ENCODE results near the gene GNB1.
"Not testable (repeated sequence)": the region's sequence is repeated elsewhere in the genome, so short reads cannot be mapped to it uniquely, and the experiment has no call there.

GNB1 gene

GRCh38 chr1:1763657-1764621 is 126.9 kb downstream of the GNB1 start:
- DNase-seq (ENCODE audit: low read depth in 2 of 2) = no peak

GRCh38 chr1:1761504-1762376 is 129.1 kb downstream of the GNB1 start:
- DNase-seq (ENCODE audit: low read depth in 2 of 2) = no peak

- no peak for DNase-seq (ENCODE audit: low read depth in 2 of 2)
These were observed 130.2 kb downstream of the GNB1 start for GRCh38 chr1:1760715-1761114.

- DNase-seq (ENCODE audit: low read depth in 2 of 2) = no peak
These were observed 130.6 kb downstream of the GNB1 start for GRCh38 chr1:1760345-1760650.

GRCh38 chr1:1759456-1760344 is 131.2 kb downstream of the GNB1 start:
- DNase-seq (ENCODE audit: low read depth in 2 of 2) = no peak

DNA sequence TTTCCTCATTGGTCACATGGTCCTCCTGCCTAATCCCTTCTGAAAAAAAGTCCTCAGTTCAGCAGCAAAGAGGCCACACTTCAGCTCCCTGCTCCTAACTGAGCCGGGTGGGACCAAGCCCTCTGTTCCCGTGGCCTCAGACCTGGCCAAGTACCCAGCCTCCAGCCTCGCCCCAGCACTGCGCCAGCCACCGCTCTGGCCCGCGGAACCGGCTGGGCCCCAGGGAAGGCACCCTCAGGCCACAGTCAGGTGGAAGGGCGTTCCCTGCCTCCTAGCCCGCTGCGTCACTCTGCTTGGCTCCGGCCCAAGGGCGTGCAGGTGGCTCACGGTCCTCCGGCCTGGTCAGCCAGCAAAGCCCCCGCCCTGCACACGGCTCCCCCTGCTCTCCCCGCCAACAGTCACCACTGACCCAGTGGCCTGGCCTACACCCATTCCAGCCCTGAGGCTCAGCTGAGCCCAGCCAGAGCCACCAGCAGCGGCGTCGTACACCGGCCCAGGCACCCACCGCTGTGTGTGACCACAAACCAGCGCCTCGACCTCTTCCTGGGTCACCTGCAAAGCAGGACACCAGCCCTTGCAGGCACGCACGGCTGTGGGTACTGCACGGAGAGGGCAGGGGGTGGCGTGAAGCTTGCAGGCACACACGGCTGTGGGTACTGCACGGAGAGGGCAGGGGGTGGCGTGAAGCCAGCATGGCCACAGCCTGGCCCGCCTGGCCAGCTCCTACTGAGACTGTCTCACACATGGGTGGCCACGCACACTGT is 132.0 kb downstream of the GNB1 start:
- DNase-seq (ENCODE audit: low read depth in 2 of 2) = no peak

GRCh38 chr1:1758059-1758621 is 132.7 kb downstream of the GNB1 start:
- DNase-seq (ENCODE audit: low read depth in 2 of 2) = no peak

- DNase-seq (ENCODE audit: low read depth in 2 of 2) = no peak
These were observed 133.3 kb downstream of the GNB1 start for GRCh38 chr1:1757422-1758058.

GRCh38 chr1:1756661-1757421 is 134.0 kb downstream of the GNB1 start:
- no peak for DNase-seq (ENCODE audit: low read depth in 2 of 2)

- DNase-seq (ENCODE audit: low read depth in 2 of 2) = no peak
These were observed 135.0 kb downstream of the GNB1 start for GRCh38 chr1:1755852-1756251.

DNA sequence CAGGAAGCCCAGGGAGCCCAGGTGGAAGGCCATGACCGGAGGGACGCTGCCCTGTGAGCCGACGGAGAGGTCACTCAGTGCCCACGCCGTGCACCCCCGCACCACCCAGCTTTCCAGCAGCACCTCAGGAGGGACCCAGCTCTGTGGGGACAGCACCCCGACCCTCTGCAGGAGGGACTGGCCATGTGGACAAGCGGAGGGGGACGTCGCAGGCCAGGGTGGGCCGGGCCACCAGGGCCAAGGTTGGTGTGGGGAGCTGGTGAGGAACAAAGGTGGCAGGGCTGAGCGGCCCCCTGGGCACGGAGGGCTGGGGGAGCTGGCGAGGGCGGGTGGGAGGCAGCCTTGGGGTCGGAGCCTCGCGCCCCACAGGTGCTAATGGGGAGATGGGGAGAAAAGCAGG is 135.5 kb downstream of the GNB1 start:
- DNase-seq (ENCODE audit: low read depth in 2 of 2) = no peak

- no peak for DNase-seq (ENCODE audit: low read depth in 2 of 2)
These were observed 136.7 kb downstream of the GNB1 start for GRCh38 chr1:1754051-1754815.

DNA sequence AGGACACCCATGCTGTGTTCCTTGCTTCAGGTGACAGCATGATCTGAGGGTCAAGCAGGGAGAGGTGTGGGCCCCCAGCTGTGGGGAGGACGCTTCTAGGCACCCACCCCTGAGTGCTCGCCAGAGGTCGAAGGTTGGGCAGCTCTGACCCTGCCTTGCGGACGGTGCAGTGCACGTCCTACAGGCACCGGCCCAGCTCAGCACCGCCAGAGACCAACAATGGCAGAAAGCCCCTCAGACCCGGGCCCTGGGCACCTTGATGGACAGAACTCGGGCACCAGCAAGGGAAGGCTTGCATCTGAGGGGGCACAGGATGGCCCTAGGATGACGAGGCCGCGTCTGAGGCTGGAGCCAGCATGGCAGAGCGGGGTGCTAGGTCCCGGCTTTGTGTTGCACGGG is 137.3 kb downstream of the GNB1 start:
- no peak for DNase-seq (ENCODE audit: low read depth in 2 of 2)

- no peak for DNase-seq (ENCODE audit: low read depth in 2 of 2)
These were observed 138.0 kb downstream of the GNB1 start for GRCh38 chr1:1752636-1753606.

DNA sequence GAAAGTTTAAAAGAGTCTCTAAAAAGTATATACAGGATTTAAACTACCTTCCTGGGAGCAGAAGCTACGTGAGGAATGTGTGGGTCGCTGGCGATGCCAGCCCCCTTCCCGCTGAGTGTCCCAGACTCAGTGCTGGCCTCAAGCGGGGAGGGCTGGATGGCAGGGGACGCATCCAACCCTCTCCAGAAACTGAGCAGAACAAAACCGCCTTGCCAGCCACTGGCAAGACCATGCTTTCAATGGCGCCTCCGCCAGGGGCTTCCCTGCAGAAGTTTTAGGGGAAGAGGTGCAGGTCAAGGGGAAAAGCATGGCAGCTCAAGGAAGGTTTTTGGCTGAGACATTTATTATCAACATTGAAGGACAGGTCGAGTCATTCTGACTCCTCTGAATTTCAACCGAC is 138.7 kb downstream of the GNB1 start:
- DNase-seq (ENCODE audit: low read depth in 2 of 2) = no peak

DNA sequence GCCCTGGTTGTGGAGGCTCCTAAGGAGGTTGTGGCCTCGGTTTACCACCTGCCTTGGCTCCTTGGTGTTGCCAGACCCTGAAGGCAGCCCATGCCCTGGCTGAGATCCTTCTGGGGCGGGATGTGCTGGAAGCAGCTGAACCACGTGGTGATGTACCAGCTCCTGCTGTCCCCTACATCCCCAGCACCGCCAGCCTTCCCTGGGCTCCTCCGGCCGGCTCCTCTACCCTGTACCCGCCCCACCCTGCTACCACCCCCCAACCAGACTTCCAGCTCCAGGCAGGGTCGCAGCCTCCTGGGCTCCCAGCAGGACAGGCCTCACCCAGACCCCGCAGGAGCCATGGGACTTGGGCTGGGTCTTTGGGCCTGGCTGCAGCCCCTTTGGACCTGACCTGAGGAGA is 140.9 kb downstream of the GNB1 start:
- not testable (repeated sequence) for DNase-seq (ENCODE audit: low read depth in 2 of 2)

DNA sequence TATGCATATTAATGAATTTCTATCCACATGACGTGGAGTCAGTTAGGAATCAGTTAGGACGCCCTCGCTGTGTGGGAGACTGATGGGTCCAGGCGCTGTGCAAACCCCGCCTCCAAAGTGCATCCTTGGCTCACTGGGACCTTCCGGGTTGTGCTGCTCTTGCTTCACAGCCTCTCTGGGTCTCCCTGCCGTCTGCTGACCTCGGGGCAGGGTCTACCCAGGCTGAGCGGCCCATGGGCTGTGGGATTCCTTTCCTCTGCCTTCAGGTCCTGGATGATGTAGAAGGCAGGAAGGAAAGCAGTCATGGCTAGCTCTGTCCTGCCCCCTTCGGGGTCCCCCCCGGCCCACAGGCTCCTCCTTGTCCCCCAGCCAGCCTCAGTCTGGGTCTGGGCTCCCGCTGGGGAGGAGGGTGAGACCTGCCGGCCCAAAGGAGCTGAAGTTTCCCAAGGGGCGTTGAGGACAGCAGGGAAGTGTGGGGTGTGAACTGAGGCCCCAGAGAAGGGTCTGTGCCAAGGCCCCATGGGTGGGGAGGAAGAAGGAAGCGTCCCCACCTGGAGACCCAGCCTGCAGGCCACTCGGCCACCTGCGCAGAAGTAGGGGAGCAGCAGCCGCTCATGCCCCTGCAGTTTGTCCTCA is 142.1 kb downstream of the GNB1 start:
- DNase-seq (ENCODE audit: low read depth in 2 of 2) = no peak
